Neural crest cell (in vitro differentiated cells): ENCODE results near the gene BTBD7. TPM values are rescaled to one million over a fixed set of nuclear protein-coding genes. Genes with fewer than 3 reads are reported as not detected.
A peak's percentile ranks its signal among the peaks of the same experiment; 100 is the strongest.

ENCODE experiments used
- DNase-seq: peaks from one replicate; pipeline ENCODE4 v3.0.0; 2021; ENCODE audit warnings: low read depth, mixed read lengths, low spot score
- H3K27ac Mint-ChIP-seq: one replicate; pipeline ENCODE4 v1.8.0; 2021; ENCODE audit warnings: mild to moderate bottlenecking, mixed read lengths; ENCODE audit not compliant: unreplicated experiment
- H3K27me3 Mint-ChIP-seq: 2 replicates; pipeline ENCODE4 v1.8.0; 2021; ENCODE audit warnings: low read depth, mild to moderate bottlenecking, mixed read lengths
- H3K36me3 Mint-ChIP-seq: 2 replicates; pipeline ENCODE4 v1.8.0; 2021; ENCODE audit warnings: low read depth, mild to moderate bottlenecking, mixed read lengths
- H3K4me1 Mint-ChIP-seq: 2 replicates; pipeline ENCODE4 v1.8.0; 2021; ENCODE audit warnings: mixed read lengths
- H3K4me3 Mint-ChIP-seq: one replicate; pipeline ENCODE4 v1.8.0; 2021; ENCODE audit warnings: mild to moderate bottlenecking, mixed read lengths
- H3K9me3 Mint-ChIP-seq: 2 replicates; pipeline ENCODE4 v1.8.0; 2021; ENCODE audit warnings: mixed read lengths
- CTCF ChIP-seq: fragments of 200-600 bp; sonication (generic); conservative IDR thresholded peaks from 2 replicates; pipeline ENCODE4 v1.5.0; 2021; ENCODE audit warnings: antibody characterized with exemption, mild to moderate bottlenecking
- total RNA-seq: library from RNA; stranded (reverse); gene quantifications from 2 replicates; pipeline ENCODE4 v1.2.1, GENCODE V29; 2021

The BTBD7 gene
- total RNA-seq, 1 donor from 2014 or later = 38.0 TPM

DNA sequence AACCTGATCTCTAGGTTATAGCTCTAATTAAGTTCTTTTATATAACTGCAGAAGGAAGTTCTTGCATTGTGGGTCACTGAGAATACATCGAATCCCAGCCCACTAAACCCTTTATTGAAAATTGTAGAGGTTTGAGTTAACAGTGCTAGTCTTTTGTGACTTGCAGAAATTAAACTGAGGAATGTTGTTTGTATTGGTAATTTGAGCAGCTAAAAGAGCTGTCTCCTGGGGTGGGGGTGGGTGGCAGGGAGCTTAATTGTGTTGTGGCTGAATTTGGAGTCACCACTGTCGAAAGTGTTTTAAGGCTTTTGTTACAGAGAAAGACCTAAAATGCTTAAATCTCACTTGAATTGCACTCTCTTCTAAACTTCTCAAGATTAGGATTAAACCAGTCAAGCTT is 11.0 kb upstream of the BTBD7 start:
- Mint-ChIP-seq H3K36me3 (peaks cover 19% of the 10 kb centered on the region), H3K27me3 (no peaks in the 10 kb centered on the region), H3K9me3 (peaks cover 17% of the 10 kb centered on the region), H3K4me3 (no peak overlapping the region), H3K4me1 (peaks cover 22% of the 10 kb centered on the region), H3K27ac (peak overlapping the region; percentile 64)
- no peak for TF ChIP-seq CTCF
- no peak for DNase-seq

DNA sequence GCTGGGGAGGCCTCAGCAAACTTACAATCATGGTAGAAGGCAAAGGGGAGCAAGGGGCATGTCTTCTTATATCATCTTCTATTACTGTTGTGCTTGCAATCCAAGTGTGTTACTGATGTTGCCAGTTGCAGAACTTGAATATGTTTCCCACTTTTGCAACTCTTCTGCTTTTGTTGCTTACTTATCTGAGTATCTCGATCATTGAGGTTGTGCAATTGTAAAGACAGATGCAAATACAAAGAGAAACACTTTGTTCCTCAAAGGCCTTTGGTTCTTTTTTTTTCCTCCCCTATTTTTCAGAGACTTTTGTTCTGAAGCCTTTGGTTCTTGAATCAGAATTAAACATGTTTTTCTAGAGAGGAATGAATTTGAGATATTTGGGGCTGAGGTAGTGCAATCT is 10.4 kb upstream of the BTBD7 start:
- H3K4me1 Mint-ChIP-seq = peaks cover 22% of the 10 kb centered on the region
- H3K9me3 Mint-ChIP-seq = peaks cover 17% of the 10 kb centered on the region
- peak overlapping the region; percentile 38 for H3K27ac Mint-ChIP-seq
- H3K4me3 Mint-ChIP-seq = no peak overlapping the region
- no peaks in the 10 kb centered on the region for H3K27me3 Mint-ChIP-seq
- no peak for DNase-seq
- H3K36me3 Mint-ChIP-seq = peaks cover 19% of the 10 kb centered on the region
- no peak for TF ChIP-seq CTCF

DNA sequence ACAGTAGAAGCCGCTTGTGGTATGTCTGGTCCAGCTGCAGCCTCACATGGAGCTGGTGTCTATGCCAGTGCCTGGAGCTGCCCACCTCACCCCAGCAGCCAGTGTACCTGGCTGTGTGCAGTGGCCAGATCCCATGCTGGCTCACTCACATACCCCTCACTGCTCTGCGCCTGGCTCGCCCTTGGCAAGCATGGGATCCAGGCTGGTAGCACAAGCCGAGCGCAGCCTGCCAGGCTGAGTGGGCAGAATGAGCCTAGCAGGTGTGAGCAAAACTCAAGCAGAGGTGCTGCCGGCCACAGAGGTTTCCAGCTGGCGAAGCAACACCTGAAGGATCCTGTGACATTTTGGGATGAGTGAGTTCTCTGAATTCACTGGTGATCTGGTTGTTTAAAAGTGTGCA is 5.0 kb upstream of the BTBD7 start:
- DNase-seq = no peak
- Mint-ChIP-seq H3K9me3 (peaks cover 7% of the 10 kb centered on the region), H3K4me1 (peaks cover 18% of the 10 kb centered on the region), H3K27ac (no peak overlapping the region), H3K4me3 (no peak overlapping the region), H3K36me3 (peaks cover 22% of the 10 kb centered on the region), H3K27me3 (no peaks in the 10 kb centered on the region)
- no peak for TF ChIP-seq CTCF

- TF ChIP-seq CTCF = no peak
- H3K27me3 Mint-ChIP-seq = no peaks in the 10 kb centered on the region
- H3K36me3 Mint-ChIP-seq = peaks cover 16% of the 10 kb centered on the region
- no peak for DNase-seq
- peaks cover 15% of the 10 kb centered on the region for H3K4me1 Mint-ChIP-seq
- H3K4me3 Mint-ChIP-seq = peak overlapping the region; percentile 38
- peaks cover 4% of the 10 kb centered on the region for H3K9me3 Mint-ChIP-seq
- no peak overlapping the region for H3K27ac Mint-ChIP-seq
Measured at GRCh38 chr14:93337143-93337753, 4.4 kb upstream of the BTBD7 start.

- no peaks in the 10 kb centered on the region for H3K9me3 Mint-ChIP-seq
- DNase-seq = no peak
- H3K36me3 Mint-ChIP-seq = peaks cover 11% of the 10 kb centered on the region
- H3K27me3 Mint-ChIP-seq = no peaks in the 10 kb centered on the region
- peak overlapping the region; percentile 98 for H3K27ac Mint-ChIP-seq
- H3K4me1 Mint-ChIP-seq = peaks cover 41% of the 10 kb centered on the region
- peak overlapping the region; percentile 98 for H3K4me3 Mint-ChIP-seq
- no peak for TF ChIP-seq CTCF
Measured at GRCh38 chr14:93333631-93334103, 831 bp upstream of the BTBD7 start.
